ENCODE results near the gene VAV2.

DNA sequence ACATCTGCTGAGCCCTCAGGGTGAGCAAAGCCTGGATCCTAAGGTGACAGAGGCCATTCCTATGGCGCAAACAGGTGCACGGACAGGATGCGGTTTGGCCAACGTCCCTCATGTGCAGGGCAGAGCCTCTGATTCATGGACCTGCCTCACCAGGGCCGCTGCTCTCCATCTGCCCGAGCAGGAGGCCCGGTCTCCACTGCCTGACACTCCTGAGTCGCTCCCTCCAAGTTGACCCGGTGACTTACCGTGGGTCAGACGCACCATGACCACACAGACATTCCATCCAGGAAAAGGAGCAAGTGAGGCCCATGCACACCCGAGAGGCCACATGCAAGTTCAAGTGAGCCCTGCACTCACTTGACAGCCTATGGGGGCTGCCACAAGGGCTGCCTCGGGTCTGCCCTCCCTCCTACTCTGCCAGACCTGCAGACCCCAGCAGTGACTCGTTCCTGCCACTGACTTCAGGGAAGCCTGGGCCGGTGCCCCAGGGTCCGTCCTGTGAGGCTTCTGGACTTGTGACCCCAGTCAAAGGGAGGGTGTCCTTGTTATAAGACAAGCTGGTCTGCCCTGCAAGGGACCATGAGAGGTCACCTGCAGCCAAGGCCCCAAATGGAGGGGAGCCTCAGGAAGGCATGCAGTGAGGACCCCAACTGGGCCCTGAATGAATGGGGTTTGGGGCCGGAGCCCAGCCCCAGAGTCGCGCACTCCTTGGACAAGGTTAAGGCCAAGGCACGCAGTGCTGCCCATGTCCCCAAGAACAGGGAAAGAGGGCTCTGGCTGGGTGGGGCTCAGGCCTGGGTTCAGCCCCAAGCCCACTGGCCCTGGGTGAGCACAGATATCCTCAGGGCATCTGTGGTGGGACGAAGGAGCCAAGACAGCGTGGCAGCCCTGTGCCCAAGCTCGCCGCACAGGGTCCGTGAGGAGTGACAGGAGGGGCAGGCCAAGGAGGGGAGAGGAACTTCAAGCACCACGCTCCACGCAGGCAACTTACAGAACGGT is 43.2 kb upstream of the VAV2 start:
- no peak for TF ChIP-seq TCF4 (CRISPR knock-in tag; IDR thresholded peaks at IDR 0.05; ENCODE audit: borderline replicate concordance)
- TF ChIP-seq, protein P1, sequence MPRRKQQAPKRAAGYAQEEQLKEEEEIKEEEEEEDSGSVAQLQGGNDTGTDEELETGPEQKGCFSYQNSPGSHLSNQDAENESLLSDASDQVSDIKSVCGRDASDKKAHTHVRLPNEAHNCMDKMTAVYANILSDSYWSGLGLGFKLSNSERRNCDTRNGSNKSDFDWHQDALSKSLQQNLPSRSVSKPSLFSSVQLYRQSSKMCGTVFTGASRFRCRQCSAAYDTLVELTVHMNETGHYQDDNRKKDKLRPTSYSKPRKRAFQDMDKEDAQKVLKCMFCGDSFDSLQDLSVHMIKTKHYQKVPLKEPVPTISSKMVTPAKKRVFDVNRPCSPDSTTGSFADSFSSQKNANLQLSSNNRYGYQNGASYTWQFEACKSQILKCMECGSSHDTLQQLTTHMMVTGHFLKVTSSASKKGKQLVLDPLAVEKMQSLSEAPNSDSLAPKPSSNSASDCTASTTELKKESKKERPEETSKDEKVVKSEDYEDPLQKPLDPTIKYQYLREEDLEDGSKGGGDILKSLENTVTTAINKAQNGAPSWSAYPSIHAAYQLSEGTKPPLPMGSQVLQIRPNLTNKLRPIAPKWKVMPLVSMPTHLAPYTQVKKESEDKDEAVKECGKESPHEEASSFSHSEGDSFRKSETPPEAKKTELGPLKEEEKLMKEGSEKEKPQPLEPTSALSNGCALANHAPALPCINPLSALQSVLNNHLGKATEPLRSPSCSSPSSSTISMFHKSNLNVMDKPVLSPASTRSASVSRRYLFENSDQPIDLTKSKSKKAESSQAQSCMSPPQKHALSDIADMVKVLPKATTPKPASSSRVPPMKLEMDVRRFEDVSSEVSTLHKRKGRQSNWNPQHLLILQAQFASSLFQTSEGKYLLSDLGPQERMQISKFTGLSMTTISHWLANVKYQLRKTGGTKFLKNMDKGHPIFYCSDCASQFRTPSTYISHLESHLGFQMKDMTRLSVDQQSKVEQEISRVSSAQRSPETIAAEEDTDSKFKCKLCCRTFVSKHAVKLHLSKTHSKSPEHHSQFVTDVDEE (CRISPR knock-in tag; IDR thresholded peaks at IDR 0.05): no peak
- TF ChIP-seq ZFP3 (CRISPR knock-in tag; IDR thresholded peaks at IDR 0.05): no peak
- no peak for TF ChIP-seq OSR1 (CRISPR knock-in tag; IDR thresholded peaks at IDR 0.05)
- no peak for TF ChIP-seq RARB (CRISPR knock-in tag; IDR thresholded peaks at IDR 0.05)
- no peak for TF ChIP-seq ZFP30 (CRISPR knock-in tag; IDR thresholded peaks at IDR 0.05)
- no peak for TF ChIP-seq ZNF565 (CRISPR knock-in tag; conservative IDR thresholded peaks at IDR 0.05; ENCODE audit: low read depth)
- TF ChIP-seq ARNTL (CRISPR knock-in tag; IDR thresholded peaks at IDR 0.05; ENCODE audit: borderline replicate concordance, low read depth): no peak
- no peak for TF ChIP-seq ZC3H10 (CRISPR knock-in tag; IDR thresholded peaks at IDR 0.05)
- TF ChIP-seq BACH2 (CRISPR knock-in tag; IDR thresholded peaks at IDR 0.05; ENCODE audit: borderline replicate concordance): no peak
- TF ChIP-seq, protein P2, sequence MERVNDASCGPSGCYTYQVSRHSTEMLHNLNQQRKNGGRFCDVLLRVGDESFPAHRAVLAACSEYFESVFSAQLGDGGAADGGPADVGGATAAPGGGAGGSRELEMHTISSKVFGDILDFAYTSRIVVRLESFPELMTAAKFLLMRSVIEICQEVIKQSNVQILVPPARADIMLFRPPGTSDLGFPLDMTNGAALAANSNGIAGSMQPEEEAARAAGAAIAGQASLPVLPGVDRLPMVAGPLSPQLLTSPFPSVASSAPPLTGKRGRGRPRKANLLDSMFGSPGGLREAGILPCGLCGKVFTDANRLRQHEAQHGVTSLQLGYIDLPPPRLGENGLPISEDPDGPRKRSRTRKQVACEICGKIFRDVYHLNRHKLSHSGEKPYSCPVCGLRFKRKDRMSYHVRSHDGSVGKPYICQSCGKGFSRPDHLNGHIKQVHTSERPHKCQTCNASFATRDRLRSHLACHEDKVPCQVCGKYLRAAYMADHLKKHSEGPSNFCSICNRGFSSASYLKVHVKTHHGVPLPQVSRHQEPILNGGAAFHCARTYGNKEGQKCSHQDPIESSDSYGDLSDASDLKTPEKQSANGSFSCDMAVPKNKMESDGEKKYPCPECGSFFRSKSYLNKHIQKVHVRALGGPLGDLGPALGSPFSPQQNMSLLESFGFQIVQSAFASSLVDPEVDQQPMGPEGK (CRISPR knock-in tag; IDR thresholded peaks at IDR 0.05; ENCODE audit: borderline replicate concordance): no peak
